Nucleus accumbens (tissue), 56 donors: ENCODE data around the gene CFAP97.
A peak's percentile ranks its signal among the peaks of the same experiment; 100 is the strongest.
"Not testable (repeated sequence)": the region's sequence is repeated elsewhere in the genome, so short reads cannot be mapped to it uniquely, and the experiment has no call there.

ENCODE experiments used
- DNase-seq, 56 donors: peaks; one replicate each; lab custom pipeline; 2025; lab: John Stamatoyannopoulos, UW

The CFAP97 gene

GRCh38 chr4:185144601-185145240 is 59.1 kb downstream of the CFAP97 start:
- peak in 1 of 56 donors; percentile 16 for DNase-seq

GRCh38 chr4:185143601-185143969 is 60.2 kb downstream of the CFAP97 start:
- DNase-seq: peak in 36 of 56 donors; percentile 10 to 71 (median 44)

GRCh38 chr4:185142912-185143600 is 60.7 kb downstream of the CFAP97 start, which contains the start of gene SLC25A4:
TSS of gene SLC25A4 (plus strand) at chr4:185143266. CDS start at chr4:185143373, 107 bp downstream.
- DNase-seq: peak; percentile 16 to 95 (median 86)

GRCh38 chr4:185142564-185142911 is 61.3 kb downstream of the CFAP97 start:
- DNase-seq: peak in 3 of 56 donors; percentile 30 to 54 (median 49)

- no peak for DNase-seq
These were observed 62.0 kb downstream of the CFAP97 start for GRCh38 chr4:185141777-185142176.

- no peak for DNase-seq
These were observed 64.1 kb downstream of the CFAP97 start for GRCh38 chr4:185139736-185140135.

GRCh38 chr4:185138161-185138560 is 65.6 kb downstream of the CFAP97 start:
- no peak for DNase-seq

- no peak for DNase-seq
These were observed 66.4 kb downstream of the CFAP97 start for GRCh38 chr4:185137233-185137925.

- DNase-seq: peak in 1 of 56 donors; percentile 10
These were observed 69.4 kb downstream of the CFAP97 start for GRCh38 chr4:185134307-185134869.

GRCh38 chr4:185128272-185129119 is 75.3 kb downstream of the CFAP97 start:
- peak in 12 of 56 donors; percentile 5 to 75 (median 37) for DNase-seq

GRCh38 chr4:185127021-185127925 is 76.5 kb downstream of the CFAP97 start:
- DNase-seq: peak in 1 of 56 donors; percentile 33

- DNase-seq: no peak
These were observed 79.8 kb downstream of the CFAP97 start for GRCh38 chr4:185124006-185124405.

GRCh38 chr4:185122681-185123345 is 81.0 kb downstream of the CFAP97 start:
- DNase-seq: no peak

- no peak for DNase-seq
These were observed 83.2 kb downstream of the CFAP97 start for GRCh38 chr4:185120631-185120946.

GRCh38 chr4:185119927-185120630 is 83.7 kb downstream of the CFAP97 start:
- DNase-seq: no peak

- DNase-seq: not testable (repeated sequence)
These were observed 84.3 kb downstream of the CFAP97 start for GRCh38 chr4:185119467-185119866.

GRCh38 chr4:185118876-185119275 is 84.9 kb downstream of the CFAP97 start:
- DNase-seq: no peak

- no peak for DNase-seq
These were observed 86.4 kb downstream of the CFAP97 start for GRCh38 chr4:185117300-185117934.
